UCSD-AML1 (cell line): Measurements from ENCODE around the gene CCDC12.
"Not testable (repeated sequence)": the region's sequence is repeated elsewhere in the genome, so short reads cannot be mapped to it uniquely, and the experiment has no call there.

Source experiments
- DNase-seq: peaks from one replicate; lab custom pipeline; 2025; ENCODE audit not compliant: unreplicated experiment; lab: John Stamatoyannopoulos, UW

The CCDC12 gene

DNA sequence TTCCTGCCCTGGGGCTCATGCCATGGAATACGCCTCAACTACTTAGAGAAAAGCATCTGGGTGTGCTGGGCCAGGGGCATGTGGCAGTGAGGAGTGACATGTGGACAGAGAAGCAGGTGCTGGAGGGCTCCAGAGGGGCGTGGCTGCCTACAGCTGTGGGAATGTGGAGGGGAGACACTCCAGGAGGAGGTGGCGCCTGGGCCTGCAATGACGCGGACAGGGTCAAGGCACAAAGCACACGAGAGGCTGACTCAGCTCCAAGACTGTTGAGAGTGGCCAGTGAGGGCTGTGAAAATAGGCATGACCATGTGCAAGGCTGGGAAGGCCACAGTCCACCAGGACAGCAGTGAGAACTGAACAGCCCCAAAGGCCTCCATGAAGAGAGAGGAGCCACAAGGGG lies 50.5 kb downstream of the CCDC12 start:
- no peak for DNase-seq

GRCh38 chr3:46925585-46925934 lies 51.0 kb downstream of the CCDC12 start:
- DNase-seq: no peak

- DNase-seq: no peak
These were observed 51.5 kb downstream of the CCDC12 start for GRCh38 chr3:46924921-46925584.

- DNase-seq: peak; percentile 37
These were observed 52.8 kb downstream of the CCDC12 start for GRCh38 chr3:46923559-46924350.

DNA sequence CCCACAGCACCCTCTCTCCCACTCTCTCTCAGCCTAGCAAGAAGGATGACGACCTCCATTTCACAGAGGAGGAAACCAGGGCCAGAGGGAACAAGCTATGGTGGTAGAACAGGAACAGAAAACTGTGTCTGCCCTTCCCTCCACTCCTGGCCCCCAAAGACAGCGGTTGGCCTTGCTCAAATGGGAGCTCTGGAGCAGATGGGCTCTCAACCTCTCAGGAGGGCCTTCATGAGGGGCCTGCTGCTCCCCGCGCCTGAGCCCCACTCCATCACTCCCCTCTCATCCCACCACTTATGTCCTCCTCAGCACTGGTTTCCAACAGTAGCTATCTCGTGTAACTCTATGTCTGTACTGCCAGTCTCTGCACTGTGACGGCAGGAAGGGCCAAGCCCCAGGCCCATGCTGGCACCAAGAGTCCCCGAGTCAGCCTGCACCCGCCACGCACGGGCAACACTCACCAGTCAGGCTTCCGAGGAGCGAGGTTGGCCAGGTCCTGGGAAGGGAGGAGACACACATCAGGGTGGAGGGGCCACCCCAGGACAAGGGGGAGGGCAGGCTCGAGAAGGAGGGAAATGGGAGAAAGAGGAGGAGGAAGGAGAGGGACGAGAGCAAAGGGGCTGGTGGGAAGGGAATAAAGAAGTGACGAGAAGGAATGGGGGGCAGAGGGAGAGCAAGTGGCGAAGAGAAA lies 53.5 kb downstream of the CCDC12 start:
- no peak for DNase-seq

GRCh38 chr3:46922426-46922825 lies 54.1 kb downstream of the CCDC12 start:
- no peak for DNase-seq

DNA sequence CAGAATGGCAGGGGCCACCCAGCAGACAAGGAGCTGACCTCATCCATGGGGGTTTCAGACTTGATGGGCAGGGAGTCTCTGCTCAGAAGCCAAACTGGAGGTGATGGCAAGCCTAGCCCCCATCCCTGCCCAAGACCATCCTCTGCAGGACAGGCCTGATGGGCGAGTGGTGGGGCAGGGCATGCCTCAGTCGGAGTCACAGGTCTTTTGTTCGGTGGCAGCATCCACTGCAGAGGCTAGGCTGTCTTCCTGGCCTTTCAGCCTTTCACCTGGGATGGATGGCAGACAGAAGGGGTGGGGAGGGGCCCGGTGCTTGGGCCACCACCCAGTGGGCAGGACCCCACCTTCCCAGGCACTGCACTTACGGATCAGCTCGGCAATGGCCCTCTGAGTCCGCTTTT lies 54.7 kb downstream of the CCDC12 start:
- no peak for DNase-seq

- no peak for DNase-seq
These were observed 55.5 kb downstream of the CCDC12 start for GRCh38 chr3:46921041-46921440.

- no peak for DNase-seq
These were observed 57.9 kb downstream of the CCDC12 start for GRCh38 chr3:46918634-46919033.

GRCh38 chr3:46918202-46918601 lies 58.3 kb downstream of the CCDC12 start:
- no peak for DNase-seq

DNA sequence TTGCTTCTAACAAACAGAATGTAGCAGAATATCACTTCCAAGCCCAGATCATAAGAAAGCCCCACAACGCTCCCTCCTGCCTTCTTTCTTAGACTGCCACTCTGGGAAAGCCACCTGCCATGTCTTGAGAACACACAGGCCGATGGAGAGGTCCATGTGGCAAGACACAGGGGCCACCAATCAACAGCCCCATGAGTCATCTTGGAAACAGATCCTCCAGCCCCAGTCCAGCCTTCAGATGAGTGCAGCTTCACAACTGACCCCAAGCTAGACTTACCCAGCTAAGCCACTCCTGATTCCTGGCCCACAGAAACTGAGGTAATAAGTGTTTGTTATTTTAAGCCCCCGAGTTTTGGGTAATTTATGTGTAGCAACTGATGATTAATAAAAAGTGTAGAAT lies 59.3 kb downstream of the CCDC12 start:
- no peak for DNase-seq

DNA sequence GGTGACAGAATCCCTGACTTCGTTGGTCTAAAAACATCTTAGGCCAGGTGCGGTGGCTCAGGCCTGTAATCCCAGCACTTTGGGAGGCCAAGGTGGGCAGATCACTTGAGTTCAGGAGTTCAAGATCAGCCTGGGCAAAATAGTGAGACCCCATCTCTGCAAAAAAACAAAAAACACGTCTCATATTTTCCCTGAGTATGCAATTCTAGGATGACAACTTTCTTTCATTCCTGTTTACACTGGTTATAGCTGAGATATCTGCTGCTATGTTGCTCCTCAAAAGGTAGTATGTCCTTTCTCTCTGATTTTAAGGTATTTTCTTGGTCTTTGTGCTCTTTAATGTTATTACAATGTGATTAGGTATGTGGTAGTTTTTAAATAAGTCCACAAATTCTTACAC lies 59.7 kb downstream of the CCDC12 start:
- no peak for DNase-seq

DNA sequence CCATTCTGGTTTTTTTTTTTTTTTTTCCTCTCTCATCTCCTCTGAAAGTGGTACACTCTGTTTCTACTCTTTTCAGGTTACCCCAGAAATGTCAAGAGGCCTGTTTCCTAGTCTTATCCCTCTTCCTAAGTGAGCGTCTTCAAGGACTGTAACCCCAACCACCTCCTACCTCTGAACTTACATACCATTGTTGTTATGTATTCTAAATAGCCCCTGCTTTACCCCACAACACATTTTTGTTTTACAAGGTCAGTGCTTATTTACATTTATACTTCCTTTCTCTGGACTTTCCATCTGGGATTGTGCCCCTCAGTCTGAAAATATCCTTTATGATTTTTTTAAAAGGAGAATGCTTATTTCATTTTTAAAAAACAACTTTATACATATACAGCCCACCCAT lies 60.3 kb downstream of the CCDC12 start:
- DNase-seq: no peak

DNA sequence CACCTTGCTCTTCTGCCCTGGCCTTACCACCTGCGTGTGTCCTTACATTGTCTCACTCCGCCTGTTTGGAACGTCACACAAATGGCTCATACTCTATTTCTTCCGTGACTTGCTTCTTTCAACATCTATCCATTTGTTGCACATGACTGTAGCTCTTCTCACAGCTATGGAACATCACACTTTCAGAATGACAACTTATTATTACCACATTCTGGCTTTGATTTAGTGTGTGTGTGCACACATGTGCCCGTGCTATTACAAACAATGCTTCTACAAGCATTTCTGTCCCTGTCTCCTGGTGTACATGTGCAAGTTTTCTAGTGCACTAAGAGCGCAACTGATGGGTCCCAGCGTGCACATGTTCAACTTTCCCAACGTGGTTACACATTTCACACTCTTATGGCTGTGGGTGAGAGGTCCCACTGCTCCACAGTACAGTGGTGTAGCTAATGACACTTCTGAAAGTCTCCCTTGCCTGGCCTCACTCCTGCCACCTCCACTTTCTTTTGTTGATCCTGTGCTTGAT lies 61.2 kb downstream of the CCDC12 start:
- no peak for DNase-seq

GRCh38 chr3:46914849-46915248 lies 61.7 kb downstream of the CCDC12 start:
- no peak for DNase-seq

DNA sequence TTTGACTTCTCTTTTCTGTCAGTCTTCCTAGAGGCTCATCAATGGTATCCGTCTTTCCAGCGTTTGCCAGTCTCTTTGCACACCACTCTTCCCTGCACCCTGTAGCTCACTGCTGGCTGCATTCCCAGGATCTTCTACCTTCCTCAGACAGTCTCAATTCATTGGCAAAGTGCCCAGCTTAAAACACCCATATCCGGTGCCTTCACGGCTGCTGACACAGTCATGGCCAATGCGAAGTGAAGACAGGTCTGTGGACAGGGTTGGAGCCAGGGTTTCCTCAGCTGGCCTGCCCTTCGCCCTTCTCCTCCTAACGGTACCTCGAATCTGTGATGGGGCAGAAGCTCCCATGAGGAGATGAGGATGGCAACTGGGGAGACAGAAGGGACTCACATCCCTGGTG lies 62.9 kb downstream of the CCDC12 start:
- DNase-seq: no peak

GRCh38 chr3:46912986-46913385 lies 63.6 kb downstream of the CCDC12 start:
- DNase-seq: no peak

DNA sequence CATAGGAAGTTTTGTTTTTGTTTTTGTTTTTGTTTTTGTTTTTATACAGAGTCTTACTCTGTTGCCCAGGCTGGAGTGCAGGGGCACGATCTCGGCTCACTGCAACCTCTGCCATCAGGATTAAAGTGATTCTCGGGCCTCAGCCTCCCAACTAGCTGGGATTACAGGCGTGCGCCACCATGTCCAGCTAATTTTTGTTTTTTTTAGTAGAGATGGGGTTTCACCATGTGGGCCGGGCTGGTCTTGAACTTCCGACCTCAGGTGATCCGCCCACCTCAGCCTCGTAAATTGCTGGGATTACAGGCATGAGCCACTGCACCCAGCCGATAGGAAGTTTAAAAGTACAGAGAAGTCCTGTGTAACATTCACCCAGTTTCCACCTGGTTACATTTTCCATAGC lies 65.6 kb downstream of the CCDC12 start:
- DNase-seq: not testable (repeated sequence)

GRCh38 chr3:46910166-46910760 lies 66.3 kb downstream of the CCDC12 start:
- no peak for DNase-seq

- DNase-seq: peak; percentile 83
These were observed 66.9 kb downstream of the CCDC12 start for GRCh38 chr3:46909535-46910161.

DNA sequence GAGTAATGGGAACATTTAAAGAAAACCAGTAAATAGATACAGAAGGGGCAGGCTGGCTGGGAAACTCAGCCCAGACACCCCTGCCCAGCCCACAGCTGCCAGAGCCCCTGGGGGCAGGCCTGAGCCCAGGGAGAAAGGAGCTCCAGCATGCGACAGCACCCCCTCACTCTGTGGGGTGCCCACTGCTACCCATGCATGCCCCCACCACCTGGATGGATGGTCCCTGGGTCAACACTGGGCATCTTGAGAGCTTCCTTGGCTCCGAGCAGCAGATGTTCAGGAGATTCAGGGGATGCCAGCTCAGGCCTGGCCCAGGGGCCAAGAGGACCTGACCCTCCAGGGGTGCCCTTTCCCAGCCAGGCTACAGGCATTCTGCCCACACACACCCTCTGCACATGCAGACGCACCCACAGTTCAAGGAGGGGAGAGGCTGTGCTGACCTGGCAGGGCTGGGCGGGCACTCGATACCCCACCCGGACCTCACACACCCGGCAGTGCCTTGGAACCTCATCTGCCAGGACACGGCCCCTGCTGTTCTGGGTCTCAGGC lies 67.5 kb downstream of the CCDC12 start:
- no peak for DNase-seq
